ENCODE measurements around the gene TMEM214. TPM values are rescaled to one million over a fixed set of nuclear protein-coding genes. Genes with fewer than 3 reads are reported as not detected.

The TMEM214 gene
- total RNA-seq, 1 donor = 50.3 TPM

GRCh38 chr2:27033253-27033852, 588 bp downstream of the TMEM214 start:
- Histone ChIP-seq H3K4me1 (ENCODE audit: insufficient read depth, low read length) (peaks cover 12% of the 10 kb centered on the region), H3K9me3 (ENCODE audit: low read depth, low read length) (no peaks in the 10 kb centered on the region), H3K27me3 (ENCODE audit: insufficient read depth, low read length) (no peaks in the 10 kb centered on the region), H2AFZ (ENCODE audit: low read length) (peak overlapping the region; percentile 79), H3K4me2 (ENCODE audit: insufficient read depth, low read length) (peak overlapping the region; percentile 99), H3K79me2 (ENCODE audit: insufficient read depth, low read length) (peaks cover 66% of the 10 kb centered on the region), H3K27ac (ENCODE audit: low read depth, low read length) (peak overlapping the region; percentile 85), H3K4me3 (ENCODE audit: insufficient read depth, low read length) (peak overlapping the region; percentile 100), H3K36me3 (ENCODE audit: insufficient read depth, low read length) (peaks cover 39% of the 10 kb centered on the region), H4K20me1 (ENCODE audit: insufficient read depth, low read length) (peaks cover 39% of the 10 kb centered on the region)
- TF ChIP-seq, protein P1, sequence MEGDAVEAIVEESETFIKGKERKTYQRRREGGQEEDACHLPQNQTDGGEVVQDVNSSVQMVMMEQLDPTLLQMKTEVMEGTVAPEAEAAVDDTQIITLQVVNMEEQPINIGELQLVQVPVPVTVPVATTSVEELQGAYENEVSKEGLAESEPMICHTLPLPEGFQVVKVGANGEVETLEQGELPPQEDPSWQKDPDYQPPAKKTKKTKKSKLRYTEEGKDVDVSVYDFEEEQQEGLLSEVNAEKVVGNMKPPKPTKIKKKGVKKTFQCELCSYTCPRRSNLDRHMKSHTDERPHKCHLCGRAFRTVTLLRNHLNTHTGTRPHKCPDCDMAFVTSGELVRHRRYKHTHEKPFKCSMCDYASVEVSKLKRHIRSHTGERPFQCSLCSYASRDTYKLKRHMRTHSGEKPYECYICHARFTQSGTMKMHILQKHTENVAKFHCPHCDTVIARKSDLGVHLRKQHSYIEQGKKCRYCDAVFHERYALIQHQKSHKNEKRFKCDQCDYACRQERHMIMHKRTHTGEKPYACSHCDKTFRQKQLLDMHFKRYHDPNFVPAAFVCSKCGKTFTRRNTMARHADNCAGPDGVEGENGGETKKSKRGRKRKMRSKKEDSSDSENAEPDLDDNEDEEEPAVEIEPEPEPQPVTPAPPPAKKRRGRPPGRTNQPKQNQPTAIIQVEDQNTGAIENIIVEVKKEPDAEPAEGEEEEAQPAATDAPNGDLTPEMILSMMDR (IDR thresholded peaks at IDR 0.05; ENCODE audit: extremely low read depth, low read depth, low read length) = no peak
- DNase-seq (ENCODE audit: insufficient read length, low spot score, missing footprints) = no peak

- TF ChIP-seq, protein P1 (IDR thresholded peaks at IDR 0.05; ENCODE audit: extremely low read depth, low read depth, low read length) = no peak
- H4K20me1 ChIP-seq (ENCODE audit: insufficient read depth, low read length) = peaks cover 62% of the 10 kb centered on the region
- no peak overlapping the region for H3K4me3 ChIP-seq (ENCODE audit: insufficient read depth, low read length)
- H3K4me1 ChIP-seq (ENCODE audit: insufficient read depth, low read length) = peaks cover 30% of the 10 kb centered on the region
- H3K79me2 ChIP-seq (ENCODE audit: insufficient read depth, low read length) = peaks cover 36% of the 10 kb centered on the region
- no peak for DNase-seq (ENCODE audit: insufficient read length, low spot score, missing footprints)
- no peak overlapping the region for H2AFZ ChIP-seq (ENCODE audit: low read length)
- no peak overlapping the region for H3K4me2 ChIP-seq (ENCODE audit: insufficient read depth, low read length)
- H3K36me3 ChIP-seq (ENCODE audit: insufficient read depth, low read length) = peaks cover 86% of the 10 kb centered on the region
- no peaks in the 10 kb centered on the region for H3K27me3 ChIP-seq (ENCODE audit: insufficient read depth, low read length)
- no peaks in the 10 kb centered on the region for H3K9me3 ChIP-seq (ENCODE audit: low read depth, low read length)
- H3K27ac ChIP-seq (ENCODE audit: low read depth, low read length) = no peak overlapping the region
Observed at GRCh38 chr2:27038012-27038411, 5.2 kb downstream of the TMEM214 start.

GRCh38 chr2:27038631-27039339, 6.0 kb downstream of the TMEM214 start:
- Histone ChIP-seq H3K4me3 (ENCODE audit: insufficient read depth, low read length) (no peak overlapping the region), H3K27ac (ENCODE audit: low read depth, low read length) (no peak overlapping the region), H3K4me2 (ENCODE audit: insufficient read depth, low read length) (no peak overlapping the region), H3K4me1 (ENCODE audit: insufficient read depth, low read length) (peaks cover 29% of the 10 kb centered on the region), H3K79me2 (ENCODE audit: insufficient read depth, low read length) (peaks cover 29% of the 10 kb centered on the region), H2AFZ (ENCODE audit: low read length) (no peak overlapping the region), H4K20me1 (ENCODE audit: insufficient read depth, low read length) (peaks cover 58% of the 10 kb centered on the region), H3K36me3 (ENCODE audit: insufficient read depth, low read length) (peaks cover 91% of the 10 kb centered on the region), H3K9me3 (ENCODE audit: low read depth, low read length) (no peaks in the 10 kb centered on the region), H3K27me3 (ENCODE audit: insufficient read depth, low read length) (no peaks in the 10 kb centered on the region)
- DNase-seq (ENCODE audit: insufficient read length, low spot score, missing footprints) = no peak
- TF ChIP-seq, protein P1 (IDR thresholded peaks at IDR 0.05; ENCODE audit: extremely low read depth, low read depth, low read length) = no peak

GRCh38 chr2:27039426-27039825, 6.7 kb downstream of the TMEM214 start:
- Histone ChIP-seq H2AFZ (ENCODE audit: low read length) (no peak overlapping the region), H3K27me3 (ENCODE audit: insufficient read depth, low read length) (no peaks in the 10 kb centered on the region), H3K27ac (ENCODE audit: low read depth, low read length) (no peak overlapping the region), H3K79me2 (ENCODE audit: insufficient read depth, low read length) (peaks cover 22% of the 10 kb centered on the region), H3K9me3 (ENCODE audit: low read depth, low read length) (no peaks in the 10 kb centered on the region), H3K4me3 (ENCODE audit: insufficient read depth, low read length) (no peak overlapping the region), H3K36me3 (ENCODE audit: insufficient read depth, low read length) (peaks cover 87% of the 10 kb centered on the region), H4K20me1 (ENCODE audit: insufficient read depth, low read length) (peaks cover 51% of the 10 kb centered on the region), H3K4me1 (ENCODE audit: insufficient read depth, low read length) (peaks cover 23% of the 10 kb centered on the region), H3K4me2 (ENCODE audit: insufficient read depth, low read length) (no peak overlapping the region)
- TF ChIP-seq, protein P1 (IDR thresholded peaks at IDR 0.05; ENCODE audit: extremely low read depth, low read depth, low read length) = no peak
- no peak for DNase-seq (ENCODE audit: insufficient read length, low spot score, missing footprints)
